IPS-15b (cell line): Measurements from ENCODE around the gene ALPG.
"Not testable (repeated sequence)": the region's sequence is repeated elsewhere in the genome, so short reads cannot be mapped to it uniquely, and the experiment has no call there.

ENCODE experiments used
- H3K27me3 ChIP-seq: one replicate; pipeline ENCODE4 v1.6.1; 2013; ENCODE audit warnings: low read length; ENCODE audit not compliant: control insufficient read depth, insufficient read depth
- H3K36me3 ChIP-seq: one replicate; pipeline ENCODE4 v1.6.1; 2013; ENCODE audit warnings: low read length; ENCODE audit not compliant: control insufficient read depth, insufficient read depth
- H3K4me1 ChIP-seq: one replicate; pipeline ENCODE4 v1.6.1; 2013; ENCODE audit warnings: mild to moderate bottlenecking, low read length; ENCODE audit not compliant: control insufficient read depth, insufficient read depth
- H3K4me3 ChIP-seq: one replicate; pipeline ENCODE4 v1.5.1; 2013; ENCODE audit warnings: low read depth, low read length
- H3K9ac ChIP-seq: one replicate; pipeline ENCODE4 v1.6.1; 2013; ENCODE audit warnings: low read depth, mild to moderate bottlenecking, low read length
- H3K9me3 ChIP-seq: one replicate; pipeline ENCODE4 v1.6.1; 2013; ENCODE audit warnings: mild to moderate bottlenecking, low read length; ENCODE audit not compliant: control insufficient read depth, insufficient read depth

ALPG gene

DNA sequence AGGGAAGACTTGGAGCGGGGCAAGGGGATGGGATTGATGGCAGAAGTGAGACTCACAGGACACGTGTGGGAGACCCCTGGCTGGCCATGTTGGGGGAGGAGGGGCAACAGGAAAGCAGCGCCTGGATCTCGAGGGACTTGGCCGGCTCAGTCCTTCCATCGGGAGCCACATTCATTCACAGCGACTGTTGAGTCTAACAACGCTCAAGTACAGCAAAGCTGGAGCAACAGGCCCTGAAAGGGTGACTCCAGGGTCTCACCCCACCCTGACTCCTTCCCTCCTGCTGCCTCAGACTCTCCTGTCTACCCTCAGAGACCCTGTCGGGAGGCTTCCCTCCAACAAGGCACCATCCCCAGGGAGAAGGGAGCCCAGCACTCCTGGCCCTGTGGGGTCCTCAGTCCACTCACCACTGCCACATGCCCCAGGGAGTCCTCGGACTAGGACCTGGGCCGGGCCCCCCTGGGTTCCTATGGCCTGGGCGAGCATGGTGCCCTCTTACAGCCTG is 34.6 kb downstream of the ALPG start:
- Histone ChIP-seq H3K9me3 (no peaks in the 10 kb centered on the region), H3K27me3 (no peaks in the 10 kb centered on the region), H3K4me1 (no peaks in the 10 kb centered on the region), H3K9ac (no peak overlapping the region), H3K36me3 (no peaks in the 10 kb centered on the region), H3K4me3 (no peak overlapping the region)

DNA sequence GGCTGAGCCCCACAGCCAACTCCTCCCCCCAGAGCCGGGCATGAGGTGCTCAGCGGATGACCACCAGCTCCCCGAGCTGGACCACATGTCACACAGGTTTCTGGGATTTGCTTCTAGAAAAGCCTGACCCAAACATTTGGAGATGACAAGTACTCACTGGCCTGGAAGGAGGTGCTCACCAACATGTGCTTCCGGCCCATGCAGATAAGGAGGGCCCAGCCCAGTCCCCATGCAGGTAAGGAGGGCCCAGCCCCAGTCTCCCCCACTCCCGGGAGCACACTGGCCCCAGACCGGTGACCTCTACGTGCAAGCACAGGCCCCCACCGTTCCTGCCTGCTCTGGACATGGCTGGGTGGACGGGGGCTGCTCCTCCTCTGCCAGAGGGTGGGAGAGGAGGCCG is 35.3 kb downstream of the ALPG start:
- H3K9ac ChIP-seq, H3K4me1 ChIP-seq, H3K36me3 ChIP-seq, H3K9me3 ChIP-seq, H3K4me3 ChIP-seq, H3K27me3 ChIP-seq: not testable (repeated sequence)

DNA sequence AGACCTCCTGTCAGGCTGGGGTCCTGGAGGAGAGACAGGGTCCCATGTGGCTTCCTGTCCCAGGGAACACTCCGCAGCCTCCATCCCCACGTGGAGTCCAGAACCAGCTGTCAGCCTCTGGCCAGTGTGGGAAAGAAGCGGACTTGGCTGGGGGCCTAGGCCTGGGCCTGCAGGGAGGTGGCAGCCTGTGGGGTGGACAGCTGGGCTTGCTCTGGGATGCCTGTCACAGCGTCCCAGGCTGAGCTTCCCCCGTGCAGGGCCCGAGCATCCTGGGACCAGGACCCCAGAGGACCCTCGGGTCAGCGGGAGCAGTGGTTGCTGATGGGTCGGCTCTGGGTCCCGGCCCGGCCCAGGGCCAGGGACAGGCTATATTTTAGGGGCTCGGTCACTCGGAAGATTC is 35.8 kb downstream of the ALPG start:
- not testable (repeated sequence) for H3K9me3 ChIP-seq, H3K9ac ChIP-seq, H3K4me3 ChIP-seq, H3K36me3 ChIP-seq, H3K4me1 ChIP-seq, H3K27me3 ChIP-seq

GRCh38 chr2:232443047-232443446 is 36.4 kb downstream of the ALPG start:
- not testable (repeated sequence) for H3K27me3 ChIP-seq, H3K4me1 ChIP-seq, H3K9me3 ChIP-seq, H3K9ac ChIP-seq, H3K36me3 ChIP-seq, H3K4me3 ChIP-seq

DNA sequence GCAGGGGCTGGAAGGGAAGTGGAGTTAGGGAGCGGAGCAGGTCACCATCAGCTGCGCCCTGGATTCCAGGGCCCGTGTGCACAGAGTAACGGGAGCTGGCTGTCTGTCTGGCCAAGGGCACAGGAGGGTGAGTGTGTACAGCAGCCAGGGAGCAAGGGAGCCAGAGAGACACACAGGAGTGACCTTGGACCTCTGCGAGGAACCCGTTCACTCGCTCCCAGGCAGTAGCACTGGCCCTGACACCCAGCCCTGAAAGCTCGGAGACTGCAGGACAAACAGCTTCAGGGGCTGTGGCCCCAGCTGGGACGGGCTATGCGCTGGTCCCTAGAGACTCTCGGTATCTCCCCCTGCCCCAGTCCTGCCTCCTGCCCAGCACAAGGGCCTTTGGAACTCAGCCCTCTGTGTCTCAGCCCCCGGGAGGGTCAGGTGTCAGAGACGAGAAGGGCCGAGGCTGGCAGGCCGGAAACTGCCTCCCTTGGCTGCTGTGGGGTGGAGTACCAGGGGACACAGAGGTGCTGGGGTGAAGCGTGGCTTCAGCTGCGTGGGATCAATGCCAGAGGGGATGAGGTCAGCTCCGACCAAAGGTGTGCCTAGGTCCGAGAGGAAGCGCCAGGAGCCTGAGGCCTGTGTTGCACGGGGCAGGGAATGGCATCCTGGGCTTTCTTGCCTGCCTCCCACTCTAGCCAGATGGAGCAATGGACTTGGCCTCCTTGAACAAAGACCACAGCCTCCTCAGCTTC is 37.2 kb downstream of the ALPG start:
- not testable (repeated sequence) for H3K4me1 ChIP-seq, H3K9me3 ChIP-seq, H3K9ac ChIP-seq, H3K4me3 ChIP-seq, H3K27me3 ChIP-seq, H3K36me3 ChIP-seq

- no peaks in the 10 kb centered on the region for H3K27me3 ChIP-seq
- H3K4me1 ChIP-seq = no peaks in the 10 kb centered on the region
- no peak overlapping the region for H3K4me3 ChIP-seq
- H3K36me3 ChIP-seq = no peaks in the 10 kb centered on the region
- H3K9ac ChIP-seq = no peak overlapping the region
- no peaks in the 10 kb centered on the region for H3K9me3 ChIP-seq
Observed at GRCh38 chr2:232444409-232445148, 37.9 kb downstream of the ALPG start.

GRCh38 chr2:232445149-232445885 is 38.7 kb downstream of the ALPG start:
- not testable (repeated sequence) for H3K4me1 ChIP-seq, H3K9me3 ChIP-seq, H3K4me3 ChIP-seq, H3K27me3 ChIP-seq, H3K36me3 ChIP-seq, H3K9ac ChIP-seq

GRCh38 chr2:232446266-232446777 is 39.7 kb downstream of the ALPG start:
- H3K36me3 ChIP-seq, H3K27me3 ChIP-seq, H3K4me3 ChIP-seq, H3K9ac ChIP-seq, H3K4me1 ChIP-seq, H3K9me3 ChIP-seq: not testable (repeated sequence)

DNA sequence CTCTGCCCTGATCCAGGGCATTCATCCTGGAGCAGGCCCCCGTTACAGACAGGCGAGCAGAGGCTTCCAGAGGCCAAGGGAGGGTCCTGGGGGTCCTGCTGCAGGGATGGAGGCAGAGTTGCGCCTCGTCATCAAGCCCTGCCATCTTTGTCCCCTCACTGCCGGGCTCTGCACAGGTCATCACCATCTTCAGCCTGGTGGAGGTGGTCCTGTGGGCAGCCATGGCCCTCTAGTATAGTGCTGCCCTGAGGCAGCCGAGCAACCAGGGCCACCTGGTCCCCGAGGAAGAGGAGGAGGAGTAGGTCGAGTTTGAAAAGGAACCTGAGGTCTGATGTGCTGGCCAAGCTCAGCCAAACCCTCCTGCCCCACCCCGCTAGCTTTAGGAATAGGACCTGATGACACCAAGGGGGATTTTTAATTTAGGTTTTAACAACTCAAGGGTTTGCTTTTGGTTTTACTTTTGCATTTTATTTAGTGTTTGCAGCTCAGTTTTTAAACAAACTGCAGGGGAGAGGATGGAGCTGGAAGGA is 40.5 kb downstream of the ALPG start:
- H3K9ac ChIP-seq = no peak overlapping the region
- no peaks in the 10 kb centered on the region for H3K36me3 ChIP-seq
- H3K4me3 ChIP-seq = no peak overlapping the region
- H3K27me3 ChIP-seq = no peaks in the 10 kb centered on the region
- H3K9me3 ChIP-seq = no peaks in the 10 kb centered on the region
- no peaks in the 10 kb centered on the region for H3K4me1 ChIP-seq

GRCh38 chr2:232447638-232448303 is 41.1 kb downstream of the ALPG start:
- Histone ChIP-seq H3K27me3 (no peaks in the 10 kb centered on the region), H3K4me3 (no peak overlapping the region), H3K36me3 (no peaks in the 10 kb centered on the region), H3K9ac (no peak overlapping the region), H3K4me1 (no peaks in the 10 kb centered on the region), H3K9me3 (no peaks in the 10 kb centered on the region)

GRCh38 chr2:232448304-232448690 is 41.7 kb downstream of the ALPG start:
- H3K9ac ChIP-seq = no peak overlapping the region
- no peaks in the 10 kb centered on the region for H3K9me3 ChIP-seq

More at GRCh38 chr2:232448304-232448690, 41.7 kb downstream of the ALPG start:
- Histone ChIP-seq H3K4me3 (no peak overlapping the region), H3K4me1 (no peaks in the 10 kb centered on the region), H3K27me3 (no peaks in the 10 kb centered on the region), H3K36me3 (no peaks in the 10 kb centered on the region)
